Vagina (tissue), 2 donors: ENCODE data around the gene PSMB9.

ENCODE experiments used
- POLR2A ChIP-seq, 2 donors: fragments of 450-650 bp; IDR thresholded peaks; one replicate each; pipeline ENCODE4 v1.6.1; 2017; ENCODE audit warnings: antibody characterized with exemption in 2 of 2, mild to moderate bottlenecking in 2 of 2, moderate library complexity in 2 of 2
- TF ChIP-seq, protein P1 (sequence below), 3 experiments: fragments of 450-650 bp in 2 of 3; fragments of 200-600 bp in 1 of 3; sonication (generic) in 1 of 3; IDR thresholded peaks; one replicate each; pipeline ENCODE4 v1.5.1; 2017 to 2019; ENCODE audit warnings: antibody characterized with exemption in 3 of 3, mild to moderate bottlenecking in 2 of 3, moderate library complexity in 2 of 3

DNA sequence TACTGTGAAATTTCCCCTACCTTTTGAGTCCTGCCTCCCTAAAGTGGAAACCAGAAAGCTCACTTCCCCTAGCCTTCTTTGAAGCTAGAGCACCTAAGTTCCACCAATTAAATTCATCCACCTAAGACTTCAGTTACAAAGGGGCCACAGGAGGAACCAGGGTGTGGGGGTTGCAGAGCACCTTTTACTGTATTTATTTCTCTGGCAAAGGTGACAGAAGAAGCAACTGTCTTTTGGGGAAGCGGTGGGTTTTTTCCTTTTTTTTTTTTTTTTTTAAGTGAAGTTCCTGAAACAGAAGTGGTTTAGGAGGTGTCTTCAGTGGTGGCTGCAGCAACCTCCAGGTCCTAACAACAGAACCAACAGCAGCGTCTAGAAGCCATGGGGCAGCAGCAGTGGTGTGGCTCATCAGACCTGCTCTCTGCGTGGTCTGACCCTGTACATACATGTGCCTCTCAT is 13.1 kb downstream of the PSMB9 start:
- TF ChIP-seq, protein P1, sequence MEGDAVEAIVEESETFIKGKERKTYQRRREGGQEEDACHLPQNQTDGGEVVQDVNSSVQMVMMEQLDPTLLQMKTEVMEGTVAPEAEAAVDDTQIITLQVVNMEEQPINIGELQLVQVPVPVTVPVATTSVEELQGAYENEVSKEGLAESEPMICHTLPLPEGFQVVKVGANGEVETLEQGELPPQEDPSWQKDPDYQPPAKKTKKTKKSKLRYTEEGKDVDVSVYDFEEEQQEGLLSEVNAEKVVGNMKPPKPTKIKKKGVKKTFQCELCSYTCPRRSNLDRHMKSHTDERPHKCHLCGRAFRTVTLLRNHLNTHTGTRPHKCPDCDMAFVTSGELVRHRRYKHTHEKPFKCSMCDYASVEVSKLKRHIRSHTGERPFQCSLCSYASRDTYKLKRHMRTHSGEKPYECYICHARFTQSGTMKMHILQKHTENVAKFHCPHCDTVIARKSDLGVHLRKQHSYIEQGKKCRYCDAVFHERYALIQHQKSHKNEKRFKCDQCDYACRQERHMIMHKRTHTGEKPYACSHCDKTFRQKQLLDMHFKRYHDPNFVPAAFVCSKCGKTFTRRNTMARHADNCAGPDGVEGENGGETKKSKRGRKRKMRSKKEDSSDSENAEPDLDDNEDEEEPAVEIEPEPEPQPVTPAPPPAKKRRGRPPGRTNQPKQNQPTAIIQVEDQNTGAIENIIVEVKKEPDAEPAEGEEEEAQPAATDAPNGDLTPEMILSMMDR (IDR thresholded peaks at IDR 0.05): no peak
- TF ChIP-seq POLR2A (IDR thresholded peaks at IDR 0.05): no peak
